ENCODE data around the gene GALNT17.

Gene GALNT17

DNA sequence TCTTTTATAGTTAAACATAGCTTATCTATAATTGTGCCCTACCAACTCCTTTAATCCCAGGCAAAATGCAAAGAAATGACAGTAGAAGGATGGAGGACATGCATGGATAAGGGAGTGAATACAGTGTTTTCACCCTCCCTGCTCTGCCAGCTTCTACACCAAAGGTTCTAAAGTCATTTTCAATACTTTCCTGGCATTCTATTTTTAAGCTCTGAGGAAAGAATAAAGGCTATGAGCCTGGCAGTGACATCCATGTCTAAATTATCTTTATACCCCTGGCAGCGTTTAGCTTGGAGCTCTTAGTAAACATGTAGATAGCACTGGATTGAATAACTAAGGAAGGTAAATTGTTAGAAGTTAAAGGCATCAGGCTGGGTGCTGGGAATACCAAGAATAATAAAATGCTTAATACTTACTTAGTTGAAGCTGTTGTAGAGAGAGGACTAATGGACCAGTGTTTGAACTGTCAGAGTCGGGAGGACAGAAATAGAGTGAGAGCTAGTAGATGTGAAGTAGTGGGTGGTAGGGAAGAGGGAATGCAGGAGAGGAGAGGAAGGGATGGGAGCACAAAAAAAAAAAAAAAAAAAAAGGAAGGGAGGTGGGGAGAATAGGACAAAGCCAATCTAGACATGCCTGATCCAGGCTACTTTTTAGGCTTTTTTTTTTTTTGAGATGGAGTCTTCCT, 518.9 kb downstream of the GALNT17 start:
- DNase-seq, result no peak
- peaks cover 6% of the 10 kb centered on the region for H3K36me3 Mint-ChIP-seq (ENCODE audit: low read depth)
- H3K27ac Mint-ChIP-seq, result no peak overlapping the region
- no peaks in the 10 kb centered on the region for H3K4me1 Mint-ChIP-seq
- no peak for TF ChIP-seq CTCF (IDR thresholded peaks at IDR 0.05)
- H3K27me3 Mint-ChIP-seq (ENCODE audit: low read depth, poor library complexity), result peaks cover 6% of the 10 kb centered on the region
- no peak overlapping the region for H3K4me3 Mint-ChIP-seq
- H3K9me3 Mint-ChIP-seq, result peaks cover 19% of the 10 kb centered on the region

DNA sequence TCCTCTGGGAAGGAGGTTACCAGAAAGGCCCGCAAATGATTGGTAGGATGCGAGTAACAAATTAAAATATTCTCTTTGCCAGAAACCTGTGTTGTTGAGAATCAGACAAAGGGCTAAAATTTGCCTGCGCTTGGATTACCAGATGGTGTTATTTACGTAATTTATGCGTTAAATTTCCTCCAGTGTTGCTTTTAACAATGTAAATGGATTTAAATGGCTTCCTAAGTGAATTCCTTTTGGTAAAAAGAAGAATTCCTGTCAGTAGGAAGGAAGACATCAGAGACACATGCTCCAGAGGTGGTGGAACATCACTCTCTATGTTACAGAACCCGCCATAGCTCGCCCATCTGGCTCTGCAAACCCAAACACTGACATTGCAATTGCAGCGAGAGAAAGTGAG, 520.6 kb downstream of the GALNT17 start:
- DNase-seq, result no peak
- Mint-ChIP-seq H3K27me3 (ENCODE audit: low read depth, poor library complexity) (peaks cover 11% of the 10 kb centered on the region), H3K4me1 (no peaks in the 10 kb centered on the region), H3K9me3 (peaks cover 16% of the 10 kb centered on the region), H3K27ac (no peak overlapping the region), H3K36me3 (ENCODE audit: low read depth) (peaks cover 6% of the 10 kb centered on the region), H3K4me3 (no peak overlapping the region)
- TF ChIP-seq CTCF (IDR thresholded peaks at IDR 0.05), result no peak

DNA sequence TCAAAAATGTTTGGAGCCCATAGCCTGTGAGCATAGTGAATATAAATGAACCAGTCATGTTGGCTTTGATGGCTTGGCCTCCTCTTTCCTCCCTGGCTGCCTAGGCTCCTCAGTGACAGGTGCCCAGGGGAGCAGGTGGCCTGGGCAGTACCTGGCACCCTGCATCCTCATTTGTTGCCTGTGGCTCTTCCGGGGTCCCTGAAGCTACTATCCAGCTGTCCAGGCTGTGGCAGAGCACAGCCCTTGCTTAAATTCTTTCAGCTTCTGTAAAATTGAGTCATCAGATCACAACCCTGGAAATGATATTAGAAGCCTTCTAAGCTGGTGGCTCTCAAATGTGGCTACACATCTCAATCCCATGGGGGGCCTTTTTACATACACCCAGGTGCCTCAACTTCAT, 525.4 kb downstream of the GALNT17 start:
- Mint-ChIP-seq H3K27ac (no peak overlapping the region), H3K36me3 (ENCODE audit: low read depth) (no peaks in the 10 kb centered on the region), H3K9me3 (no peaks in the 10 kb centered on the region), H3K4me3 (no peak overlapping the region), H3K27me3 (ENCODE audit: low read depth, poor library complexity) (peaks cover 17% of the 10 kb centered on the region), H3K4me1 (no peaks in the 10 kb centered on the region)
- TF ChIP-seq CTCF (IDR thresholded peaks at IDR 0.05), result no peak
- DNase-seq, result no peak

GRCh38 chr7:71659622-71660021, 527.7 kb downstream of the GALNT17 start:
- Mint-ChIP-seq H3K4me1 (no peaks in the 10 kb centered on the region), H3K4me3 (no peak overlapping the region), H3K36me3 (ENCODE audit: low read depth) (no peaks in the 10 kb centered on the region), H3K9me3 (peaks cover 16% of the 10 kb centered on the region), H3K27ac (no peak overlapping the region), H3K27me3 (ENCODE audit: low read depth, poor library complexity) (peaks cover 17% of the 10 kb centered on the region)
- no peak for TF ChIP-seq CTCF (IDR thresholded peaks at IDR 0.05)
- no peak for DNase-seq

DNA sequence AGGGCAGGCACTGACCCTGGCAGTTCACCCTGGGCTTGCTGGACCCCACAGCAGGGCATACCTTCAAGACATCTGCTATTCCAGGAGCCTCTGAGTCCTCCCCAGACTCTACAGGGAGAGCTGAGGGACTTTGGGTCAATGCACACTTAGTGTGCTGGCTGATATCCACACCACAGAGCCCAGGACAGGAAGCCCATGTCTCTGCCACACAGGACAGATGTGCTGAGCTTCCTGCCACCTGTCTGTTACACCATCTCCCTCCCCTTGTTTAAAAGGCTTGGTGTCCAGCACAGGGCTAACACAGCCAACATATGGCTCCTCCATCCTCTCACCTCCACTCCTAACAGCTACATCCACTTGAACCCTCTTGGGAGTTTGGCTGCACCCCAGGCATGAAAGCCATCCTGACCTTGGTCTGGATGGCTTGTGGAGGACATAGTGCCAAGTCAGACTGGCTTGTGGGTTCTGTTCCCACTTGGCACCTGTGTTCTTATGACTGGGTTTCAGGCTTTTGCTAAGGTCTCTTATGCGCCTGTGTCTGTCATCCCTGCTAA, 529.8 kb downstream of the GALNT17 start:
- Mint-ChIP-seq H3K9me3 (peaks cover 23% of the 10 kb centered on the region), H3K4me1 (no peaks in the 10 kb centered on the region), H3K27ac (no peak overlapping the region), H3K4me3 (no peak overlapping the region), H3K36me3 (ENCODE audit: low read depth) (no peaks in the 10 kb centered on the region), H3K27me3 (ENCODE audit: low read depth, poor library complexity) (peaks cover 12% of the 10 kb centered on the region)
- TF ChIP-seq CTCF (IDR thresholded peaks at IDR 0.05), result no peak
- DNase-seq, result no peak

DNA sequence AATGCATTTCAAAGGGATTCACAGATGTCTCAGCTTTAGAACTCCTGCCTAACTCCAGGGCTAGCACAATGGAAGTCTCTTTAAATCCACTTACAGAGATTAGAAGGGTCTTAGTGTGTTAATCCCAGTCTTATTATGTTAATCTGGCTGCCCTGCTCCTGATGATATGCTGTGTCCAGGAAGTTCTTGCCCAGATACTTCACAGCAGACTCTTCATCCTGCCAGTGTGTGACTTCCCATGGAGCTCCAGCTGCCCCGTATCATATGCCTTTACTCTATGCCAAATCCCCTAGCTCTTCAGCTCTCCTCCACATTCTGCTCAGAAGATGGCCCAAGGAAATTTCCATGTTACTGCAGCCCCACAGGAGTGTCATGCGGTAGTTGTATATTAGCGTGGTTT, 533.8 kb downstream of the GALNT17 start:
- Mint-ChIP-seq H3K36me3 (ENCODE audit: low read depth) (no peaks in the 10 kb centered on the region), H3K27ac (no peak overlapping the region), H3K4me1 (peaks cover 6% of the 10 kb centered on the region), H3K4me3 (no peak overlapping the region), H3K27me3 (ENCODE audit: low read depth, poor library complexity) (peaks cover 5% of the 10 kb centered on the region), H3K9me3 (peaks cover 23% of the 10 kb centered on the region)
- TF ChIP-seq CTCF (IDR thresholded peaks at IDR 0.05), result no peak
- no peak for DNase-seq
